HepG2 (cell line): ENCODE data around the gene PGAP3. TPM values are rescaled to one million over a fixed set of nuclear protein-coding genes. Genes with fewer than 3 reads are reported as not detected.

Source experiments
- DMAP1 ChIP-seq: IDR thresholded peaks from 2 replicates; pipeline ENCODE4 v1.6.1; 2016
- HDAC1 ChIP-seq: sonication (generic); formaldehyde crosslinking; IDR thresholded peaks from 2 replicates; pipeline ENCODE4 v1.5.1; 2020; ENCODE audit warnings: mild to moderate bottlenecking, missing genetic modification reagents
- HMG20B ChIP-seq: conservative IDR thresholded peaks from 2 replicates; pipeline ENCODE4 v1.6.1; 2016; ENCODE audit warnings: missing genetic modification reagents, missing compliant biosample characterization
- MED8 ChIP-seq: sonication (generic); formaldehyde crosslinking; IDR thresholded peaks from 2 replicates; pipeline ENCODE4 v1.8.1; 2023; ENCODE audit warnings: mild to moderate bottlenecking, missing genetic modification reagents; ENCODE audit not compliant: insufficient replicate concordance
- NCOA5 ChIP-seq: sonication (generic); formaldehyde crosslinking; IDR thresholded peaks from 2 replicates; pipeline ENCODE4 v1.4.0; 2020; ENCODE audit warnings: missing genetic modification reagents
- NR2F2 ChIP-seq: IDR thresholded peaks from 2 replicates; pipeline ENCODE4 v1.6.1; 2012; ENCODE audit warnings: low read depth, inconsistent platforms, borderline replicate concordance
- NRL ChIP-seq: sonication (generic); formaldehyde crosslinking; IDR thresholded peaks from 2 replicates; pipeline ENCODE4 v1.5.0; 2020; ENCODE audit warnings: missing genetic modification reagents, mild to moderate bottlenecking, moderate library complexity, borderline replicate concordance
- PITX1 ChIP-seq: sonication (generic); formaldehyde crosslinking; IDR thresholded peaks from 2 replicates; pipeline ENCODE4 v1.5.1; 2020; ENCODE audit warnings: mild to moderate bottlenecking, missing genetic modification reagents
- REL ChIP-seq: sonication (generic); formaldehyde crosslinking; conservative IDR thresholded peaks from 2 replicates; pipeline ENCODE4 v1.8.0; 2022; ENCODE audit warnings: mild to moderate bottlenecking, missing genetic modification reagents, moderate library complexity
- SALL2 ChIP-seq: sonication (generic); formaldehyde crosslinking; IDR thresholded peaks from 2 replicates; pipeline ENCODE4 v1.8.1; 2023; ENCODE audit warnings: mild to moderate bottlenecking, missing genetic modification reagents, inconsistent platforms
- SATB2 ChIP-seq: sonication (generic); formaldehyde crosslinking; IDR thresholded peaks from 2 replicates; pipeline ENCODE4 v1.5.0; 2020; ENCODE audit warnings: missing genetic modification reagents
- SMC3 ChIP-seq: IDR thresholded peaks from 2 replicates; pipeline ENCODE4 v1.6.1; 2011; ENCODE audit warnings: low read length, improper control_type of control experiment
- TEAD2 ChIP-seq: sonication (generic); formaldehyde crosslinking; IDR thresholded peaks from 2 replicates; pipeline ENCODE4 v1.9.0; 2021; ENCODE audit warnings: missing genetic modification reagents
- WIZ ChIP-seq: sonication (generic); formaldehyde crosslinking; IDR thresholded peaks from 2 replicates; pipeline ENCODE4 v1.5.1; 2020; ENCODE audit warnings: mild to moderate bottlenecking, missing genetic modification reagents
- ZNF563 ChIP-seq: sonication (generic); formaldehyde crosslinking; IDR thresholded peaks from 2 replicates; pipeline ENCODE4 v1.8.0; 2022; ENCODE audit warnings: mild to moderate bottlenecking, moderate library complexity, missing genetic modification reagents
- ZNF7 ChIP-seq: IDR thresholded peaks from 2 replicates; pipeline ENCODE4 v1.6.1; 2016; ENCODE audit warnings: missing biosample characterization, missing genetic modification reagents
- ZNF788 ChIP-seq: sonication (generic); formaldehyde crosslinking; IDR thresholded peaks from 2 replicates; pipeline ENCODE4 v1.5.0; 2020; ENCODE audit warnings: mild to moderate bottlenecking, missing genetic modification reagents, borderline replicate concordance
- ZNF883 ChIP-seq: sonication (generic); formaldehyde crosslinking; IDR thresholded peaks from 2 replicates; pipeline ENCODE4 v1.5.1; 2020; ENCODE audit warnings: mild to moderate bottlenecking, missing genetic modification reagents; ENCODE audit errors: not compliant biosample characterization
- ZSCAN9 ChIP-seq: IDR thresholded peaks from 2 replicates; pipeline ENCODE4 v1.6.1; 2016; ENCODE audit warnings: borderline replicate concordance
- ZZZ3 ChIP-seq: sonication (generic); formaldehyde crosslinking; IDR thresholded peaks from 2 replicates; pipeline ENCODE4 v1.4.0; 2020; ENCODE audit warnings: missing genetic modification reagents, mild to moderate bottlenecking, borderline replicate concordance
- polyA plus RNA-seq, 8 experiments: library from polyadenylated mRNA; depleted of rRNA in 3 of 8; stranded (reverse) in 7 of 8; unstranded in 1 of 8; fragments of >200 nt; fragmentation: Illumina TruSeq in 4 of 8; extraction: Trizol in 4 of 8; gene quantifications; 2 replicates each; pipeline versions ENCODE4 v1.2.1 to v1.2.3, GENCODE V29; 2011 to 2016; ENCODE audit warnings: low read depth in 4 of 8, missing spikeins in 1 of 8, mixed read lengths in 1 of 8; ENCODE audit not compliant: insufficient read depth in 1 of 8
- total RNA-seq, 5 experiments: library from RNA; depleted of rRNA; stranded (reverse); fragments of >200 nt; fragmentation: Illumina TruSeq; extraction: Trizol; gene quantifications; 2 replicates each; pipeline ENCODE4 v1.2.3, GENCODE V29; 2016; ENCODE audit warnings: low read depth in 1 of 5
- TF ChIP-seq, protein P1 (sequence below): sonication (generic); formaldehyde crosslinking; IDR thresholded peaks from 2 replicates; pipeline ENCODE4 v1.4.0; 2020; ENCODE audit warnings: missing genetic modification reagents, borderline replicate concordance
- TF ChIP-seq, protein P2 (sequence below): sonication (generic); formaldehyde crosslinking; IDR thresholded peaks from 2 replicates; pipeline ENCODE4 v1.4.0; 2020; ENCODE audit warnings: missing genetic modification reagents
- TF ChIP-seq, protein P3 (sequence below): IDR thresholded peaks from 2 replicates; pipeline ENCODE4 v1.6.1; 2016; ENCODE audit warnings: missing compliant biosample characterization, missing genetic modification reagents, borderline replicate concordance

Gene PGAP3
- total and polyA plus RNA-seq, 2 of the 13 experiments (the other 11 are each of a cell fraction or from before 2014, with no cell fraction given) = 11.9 to 14.6 TPM

DNA sequence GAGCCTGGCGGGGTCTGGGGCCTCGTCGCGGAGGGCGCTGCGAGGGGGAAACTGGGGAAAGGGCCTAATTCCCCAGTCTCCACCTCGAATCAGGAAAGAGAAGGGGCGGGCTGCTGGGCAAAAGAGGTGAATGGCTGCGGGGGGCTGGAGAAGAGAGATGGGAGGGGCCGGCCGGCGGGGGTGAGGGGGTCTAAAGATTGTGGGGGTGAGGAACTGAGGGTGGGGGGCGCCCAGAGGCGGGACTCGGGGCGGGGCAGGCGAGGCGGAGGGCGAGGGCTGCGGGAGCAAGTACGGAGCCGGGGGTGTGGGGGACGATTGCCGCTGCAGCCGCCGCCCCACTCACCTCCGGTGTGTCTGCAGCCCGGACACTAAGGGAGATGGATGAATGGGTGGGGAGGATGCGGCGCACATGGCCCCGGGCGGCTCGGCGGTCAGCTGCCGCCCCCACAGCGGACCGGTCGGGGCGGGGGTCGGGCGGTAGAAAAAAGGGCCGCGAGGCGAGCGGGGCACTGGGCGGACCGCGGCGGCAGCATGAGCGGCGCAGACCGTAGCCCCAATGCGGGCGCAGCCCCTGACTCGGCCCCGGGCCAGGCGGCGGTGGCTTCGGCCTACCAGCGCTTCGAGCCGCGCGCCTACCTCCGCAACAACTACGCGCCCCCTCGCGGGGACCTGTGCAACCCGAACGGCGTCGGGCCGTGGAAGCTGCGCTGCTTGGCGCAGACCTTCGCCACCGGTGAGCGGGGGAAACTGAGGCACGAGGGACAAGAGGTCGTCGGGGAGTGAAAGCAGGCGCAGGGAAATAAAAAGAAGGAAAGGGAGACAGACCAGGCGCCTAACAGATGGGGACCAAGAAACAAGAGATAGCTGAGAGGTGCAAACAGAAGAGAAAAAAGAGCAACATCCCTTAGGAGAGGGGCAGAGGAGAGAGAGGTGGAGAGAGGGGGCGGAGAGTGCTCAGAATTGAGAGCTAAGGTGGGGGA is 19.6 kb downstream of the PGAP3 start, which contains the start of gene PNMT (continued):
- TF ChIP-seq, protein P1, sequence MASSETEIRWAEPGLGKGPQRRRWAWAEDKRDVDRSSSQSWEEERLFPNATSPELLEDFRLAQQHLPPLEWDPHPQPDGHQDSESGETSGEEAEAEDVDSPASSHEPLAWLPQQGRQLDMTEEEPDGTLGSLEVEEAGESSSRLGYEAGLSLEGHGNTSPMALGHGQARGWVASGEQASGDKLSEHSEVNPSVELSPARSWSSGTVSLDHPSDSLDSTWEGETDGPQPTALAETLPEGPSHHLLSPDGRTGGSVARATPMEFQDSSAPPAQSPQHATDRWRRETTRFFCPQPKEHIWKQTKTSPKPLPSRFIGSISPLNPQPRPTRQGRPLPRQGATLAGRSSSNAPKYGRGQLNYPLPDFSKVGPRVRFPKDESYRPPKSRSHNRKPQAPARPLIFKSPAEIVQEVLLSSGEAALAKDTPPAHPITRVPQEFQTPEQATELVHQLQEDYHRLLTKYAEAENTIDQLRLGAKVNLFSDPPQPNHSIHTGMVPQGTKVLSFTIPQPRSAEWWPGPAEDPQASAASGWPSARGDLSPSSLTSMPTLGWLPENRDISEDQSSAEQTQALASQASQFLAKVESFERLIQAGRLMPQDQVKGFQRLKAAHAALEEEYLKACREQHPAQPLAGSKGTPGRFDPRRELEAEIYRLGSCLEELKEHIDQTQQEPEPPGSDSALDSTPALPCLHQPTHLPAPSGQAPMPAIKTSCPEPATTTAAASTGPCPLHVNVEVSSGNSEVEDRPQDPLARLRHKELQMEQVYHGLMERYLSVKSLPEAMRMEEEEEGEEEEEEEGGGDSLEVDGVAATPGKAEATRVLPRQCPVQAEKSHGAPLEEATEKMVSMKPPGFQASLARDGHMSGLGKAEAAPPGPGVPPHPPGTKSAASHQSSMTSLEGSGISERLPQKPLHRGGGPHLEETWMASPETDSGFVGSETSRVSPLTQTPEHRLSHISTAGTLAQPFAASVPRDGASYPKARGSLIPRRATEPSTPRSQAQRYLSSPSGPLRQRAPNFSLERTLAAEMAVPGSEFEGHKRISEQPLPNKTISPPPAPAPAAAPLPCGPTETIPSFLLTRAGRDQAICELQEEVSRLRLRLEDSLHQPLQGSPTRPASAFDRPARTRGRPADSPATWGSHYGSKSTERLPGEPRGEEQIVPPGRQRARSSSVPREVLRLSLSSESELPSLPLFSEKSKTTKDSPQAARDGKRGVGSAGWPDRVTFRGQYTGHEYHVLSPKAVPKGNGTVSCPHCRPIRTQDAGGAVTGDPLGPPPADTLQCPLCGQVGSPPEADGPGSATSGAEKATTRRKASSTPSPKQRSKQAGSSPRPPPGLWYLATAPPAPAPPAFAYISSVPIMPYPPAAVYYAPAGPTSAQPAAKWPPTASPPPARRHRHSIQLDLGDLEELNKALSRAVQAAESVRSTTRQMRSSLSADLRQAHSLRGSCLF (CRISPR knock-in tag) = no peak
- TF ChIP-seq HMG20B (CRISPR knock-in tag) (no peak), ZSCAN9 (CRISPR knock-in tag) (peak; percentile 73; the same call in 1 of the 2 replicates), MED8 (CRISPR knock-in tag) (no peak), ZNF7 (no peak), REL (CRISPR knock-in tag) (no peak), SATB2 (CRISPR knock-in tag) (no peak), ZNF563 (CRISPR knock-in tag) (peak; percentile 81; the same call in 1 of the 2 replicates), NR2F2 (no peak), DMAP1 (CRISPR knock-in tag) (0 out of 2 replicates have a peak, but pooled peaks have one; percentile 62), HDAC1 (peak; percentile 76), ZNF788 (peak; percentile 94), WIZ (CRISPR knock-in tag) (no peak), SMC3 (peak; percentile 35; the same call in 1 of the 2 replicates), PITX1 (CRISPR knock-in tag) (no peak), TEAD2 (CRISPR knock-in tag) (no peak), NRL (CRISPR knock-in tag) (peak; percentile 83; the same call in 1 of the 2 replicates), ZNF883 (CRISPR knock-in tag) (peak; percentile 93), ZZZ3 (no peak), NCOA5 (no peak), SALL2 (CRISPR knock-in tag) (peak; percentile 76)
- TF ChIP-seq, protein P2, sequence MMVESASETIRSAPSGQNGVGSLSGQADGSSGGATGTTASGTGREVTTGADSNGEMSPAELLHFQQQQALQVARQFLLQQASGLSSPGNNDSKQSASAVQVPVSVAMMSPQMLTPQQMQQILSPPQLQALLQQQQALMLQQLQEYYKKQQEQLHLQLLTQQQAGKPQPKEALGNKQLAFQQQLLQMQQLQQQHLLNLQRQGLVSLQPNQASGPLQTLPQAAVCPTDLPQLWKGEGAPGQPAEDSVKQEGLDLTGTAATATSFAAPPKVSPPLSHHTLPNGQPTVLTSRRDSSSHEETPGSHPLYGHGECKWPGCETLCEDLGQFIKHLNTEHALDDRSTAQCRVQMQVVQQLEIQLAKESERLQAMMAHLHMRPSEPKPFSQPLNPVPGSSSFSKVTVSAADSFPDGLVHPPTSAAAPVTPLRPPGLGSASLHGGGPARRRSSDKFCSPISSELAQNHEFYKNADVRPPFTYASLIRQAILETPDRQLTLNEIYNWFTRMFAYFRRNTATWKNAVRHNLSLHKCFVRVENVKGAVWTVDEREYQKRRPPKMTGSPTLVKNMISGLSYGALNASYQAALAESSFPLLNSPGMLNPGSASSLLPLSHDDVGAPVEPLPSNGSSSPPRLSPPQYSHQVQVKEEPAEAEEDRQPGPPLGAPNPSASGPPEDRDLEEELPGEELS = no peak
- TF ChIP-seq, protein P3, sequence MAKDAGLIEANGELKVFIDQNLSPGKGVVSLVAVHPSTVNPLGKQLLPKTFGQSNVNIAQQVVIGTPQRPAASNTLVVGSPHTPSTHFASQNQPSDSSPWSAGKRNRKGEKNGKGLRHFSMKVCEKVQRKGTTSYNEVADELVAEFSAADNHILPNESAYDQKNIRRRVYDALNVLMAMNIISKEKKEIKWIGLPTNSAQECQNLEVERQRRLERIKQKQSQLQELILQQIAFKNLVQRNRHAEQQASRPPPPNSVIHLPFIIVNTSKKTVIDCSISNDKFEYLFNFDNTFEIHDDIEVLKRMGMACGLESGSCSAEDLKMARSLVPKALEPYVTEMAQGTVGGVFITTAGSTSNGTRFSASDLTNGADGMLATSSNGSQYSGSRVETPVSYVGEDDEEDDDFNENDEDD = peak; percentile 89
